ENCODE results near the gene PLAAT4.
A peak's percentile ranks its signal among the peaks of the same experiment; 100 is the strongest.

The PLAAT4 gene

DNA sequence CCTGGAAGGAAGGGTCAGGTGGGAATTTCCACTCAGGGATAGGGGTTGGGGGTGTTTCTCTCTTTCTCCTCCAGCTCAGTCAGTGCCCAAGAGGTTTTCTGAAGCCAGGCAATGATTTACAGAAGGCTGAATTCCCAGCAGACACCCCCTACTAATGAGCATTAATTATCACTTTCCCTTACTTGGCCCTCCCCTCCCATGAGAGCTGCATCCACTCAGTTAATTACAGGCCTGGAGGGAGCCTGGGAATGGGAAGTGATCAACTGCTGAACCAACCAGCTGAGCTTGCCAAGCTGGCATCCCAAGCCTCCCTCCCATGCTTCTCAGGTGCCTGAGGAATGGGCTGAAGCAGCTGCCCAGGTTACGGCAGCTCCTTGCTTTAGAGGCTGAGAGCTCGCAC lies 29.7 kb upstream of the PLAAT4 start:
- Histone ChIP-seq H3K9me3 (ENCODE audit: severe bottlenecking) (no peaks in the 10 kb centered on the region), H3K36me3 (no peaks in the 10 kb centered on the region), H3K27ac (no peak overlapping the region), H3K27me3 (ENCODE audit: insufficient read depth, low read depth, severe bottlenecking) (peaks cover 24% of the 10 kb centered on the region), H3K4me3 (ENCODE audit: low read depth, low read length) (no peak overlapping the region)
- TF ChIP-seq, protein P1, sequence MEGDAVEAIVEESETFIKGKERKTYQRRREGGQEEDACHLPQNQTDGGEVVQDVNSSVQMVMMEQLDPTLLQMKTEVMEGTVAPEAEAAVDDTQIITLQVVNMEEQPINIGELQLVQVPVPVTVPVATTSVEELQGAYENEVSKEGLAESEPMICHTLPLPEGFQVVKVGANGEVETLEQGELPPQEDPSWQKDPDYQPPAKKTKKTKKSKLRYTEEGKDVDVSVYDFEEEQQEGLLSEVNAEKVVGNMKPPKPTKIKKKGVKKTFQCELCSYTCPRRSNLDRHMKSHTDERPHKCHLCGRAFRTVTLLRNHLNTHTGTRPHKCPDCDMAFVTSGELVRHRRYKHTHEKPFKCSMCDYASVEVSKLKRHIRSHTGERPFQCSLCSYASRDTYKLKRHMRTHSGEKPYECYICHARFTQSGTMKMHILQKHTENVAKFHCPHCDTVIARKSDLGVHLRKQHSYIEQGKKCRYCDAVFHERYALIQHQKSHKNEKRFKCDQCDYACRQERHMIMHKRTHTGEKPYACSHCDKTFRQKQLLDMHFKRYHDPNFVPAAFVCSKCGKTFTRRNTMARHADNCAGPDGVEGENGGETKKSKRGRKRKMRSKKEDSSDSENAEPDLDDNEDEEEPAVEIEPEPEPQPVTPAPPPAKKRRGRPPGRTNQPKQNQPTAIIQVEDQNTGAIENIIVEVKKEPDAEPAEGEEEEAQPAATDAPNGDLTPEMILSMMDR (IDR thresholded peaks at IDR 0.05; ENCODE audit: low read depth, low read length) = no peak
- no peak for DNase-seq

GRCh38 chr11:63507511-63507910 lies 29.1 kb upstream of the PLAAT4 start:
- H3K4me3 ChIP-seq (ENCODE audit: low read depth, low read length) = no peak overlapping the region

DNA sequence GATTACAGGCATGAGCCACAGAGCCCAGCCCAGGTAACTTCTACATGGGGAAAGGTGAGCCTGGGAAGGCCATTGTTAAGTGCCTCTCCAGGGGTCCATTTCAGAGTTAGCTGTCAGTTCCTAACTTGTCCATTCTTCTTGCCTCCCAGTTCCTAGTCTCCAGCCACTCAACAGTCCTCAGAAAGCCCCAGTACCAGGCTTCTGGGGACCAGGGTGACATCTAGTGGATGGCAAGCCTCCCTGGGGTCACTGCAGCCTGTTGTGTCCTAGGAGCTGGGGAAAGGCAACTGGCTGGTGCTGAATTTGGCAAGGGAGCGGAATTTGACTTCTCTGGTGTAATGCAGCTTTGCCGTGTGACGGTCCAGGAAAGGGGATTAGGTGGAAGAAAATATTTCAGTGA lies 28.6 kb upstream of the PLAAT4 start:
- H3K9me3 ChIP-seq (ENCODE audit: severe bottlenecking) = no peaks in the 10 kb centered on the region
- no peak overlapping the region for H3K27ac ChIP-seq
- DNase-seq = peak; percentile 46
- peaks cover 24% of the 10 kb centered on the region for H3K27me3 ChIP-seq (ENCODE audit: insufficient read depth, low read depth, severe bottlenecking)
- TF ChIP-seq, protein P1 (IDR thresholded peaks at IDR 0.05; ENCODE audit: low read depth, low read length) = peak; percentile 71
- no peaks in the 10 kb centered on the region for H3K36me3 ChIP-seq
- H3K4me3 ChIP-seq (ENCODE audit: low read depth, low read length) = no peak overlapping the region

More at GRCh38 chr11:63507511-63507910, 29.1 kb upstream of the PLAAT4 start:
- DNase-seq = no peak
- TF ChIP-seq, protein P1 (IDR thresholded peaks at IDR 0.05; ENCODE audit: low read depth, low read length) = no peak
- no peaks in the 10 kb centered on the region for H3K36me3 ChIP-seq
- H3K27me3 ChIP-seq (ENCODE audit: insufficient read depth, low read depth, severe bottlenecking) = peaks cover 24% of the 10 kb centered on the region
- H3K27ac ChIP-seq = no peak overlapping the region
- H3K9me3 ChIP-seq (ENCODE audit: severe bottlenecking) = no peaks in the 10 kb centered on the region

GRCh38 chr11:63508745-63509144 lies 27.9 kb upstream of the PLAAT4 start:
- no peak for DNase-seq
- Histone ChIP-seq H3K36me3 (no peaks in the 10 kb centered on the region), H3K9me3 (ENCODE audit: severe bottlenecking) (no peaks in the 10 kb centered on the region), H3K27me3 (ENCODE audit: insufficient read depth, low read depth, severe bottlenecking) (peaks cover 24% of the 10 kb centered on the region), H3K4me3 (ENCODE audit: low read depth, low read length) (no peak overlapping the region), H3K27ac (no peak overlapping the region)
- TF ChIP-seq, protein P1 (IDR thresholded peaks at IDR 0.05; ENCODE audit: low read depth, low read length) = no peak

GRCh38 chr11:63510360-63511047 lies 26.1 kb upstream of the PLAAT4 start:
- TF ChIP-seq, protein P1 (IDR thresholded peaks at IDR 0.05; ENCODE audit: low read depth, low read length) = no peak
- no peak overlapping the region for H3K27ac ChIP-seq
- H3K27me3 ChIP-seq (ENCODE audit: insufficient read depth, low read depth, severe bottlenecking) = peaks cover 14% of the 10 kb centered on the region
- H3K9me3 ChIP-seq (ENCODE audit: severe bottlenecking) = no peaks in the 10 kb centered on the region
- DNase-seq = no peak
- H3K4me3 ChIP-seq (ENCODE audit: low read depth, low read length) = no peak overlapping the region
- no peaks in the 10 kb centered on the region for H3K36me3 ChIP-seq

Data from WERI-Rb-1 (cell line).